ENCODE data around the gene ASB3. TPM values are rescaled to one million over a fixed set of nuclear protein-coding genes. Genes with fewer than 3 reads are reported as not detected.

Gene ASB3
- polyA plus RNA-seq, 1 donor (not counting 4 experiments of a cell fraction or from before 2014, with no cell fraction given): 16.6 TPM

GRCh38 chr2:53729143-53729762 lies 57.5 kb downstream of the ASB3 start:
- FAIRE-seq: no peak
- dilution Hi-C loops (cut with MboI; ENCODE audit: extremely low pct_ligation_motif_present, low sequenced_read_pairs): no loop called here

GRCh38 chr2:53727921-53728320 lies 58.8 kb downstream of the ASB3 start:
- H3K9ac ChIP-seq (ENCODE audit: control insufficient read depth, extremely low read depth, insufficient read depth, low read length): no peak overlapping the region
- H2AFZ ChIP-seq (ENCODE audit: control insufficient read depth, low read length): no peak overlapping the region
- H3K36me3 ChIP-seq (ENCODE audit: control insufficient read depth in 2 of 2, extremely low read depth in 1 of 2, insufficient read depth in 2 of 2, low read length in 2 of 2): no peaks in the 10 kb centered on the region
- no peak for FAIRE-seq
- H3K4me1 ChIP-seq (ENCODE audit: control insufficient read depth, extremely low read depth, insufficient read depth, low read length): no peaks in the 10 kb centered on the region
- no peaks in the 10 kb centered on the region for H3K9me3 ChIP-seq (ENCODE audit: control insufficient read depth, low read depth, low read length)
- dilution Hi-C loops (cut with MboI; ENCODE audit: extremely low pct_ligation_motif_present, low sequenced_read_pairs): no loop called here
- no peak for DNase-seq (ENCODE audit: low read depth, low spot score)
- H3K4me2 ChIP-seq (ENCODE audit: control insufficient read depth, extremely low read depth, insufficient read depth, low read depth, low read length): no peak overlapping the region
- H3K79me2 ChIP-seq (ENCODE audit: control insufficient read depth, insufficient read depth, low read length): no peaks in the 10 kb centered on the region
- no peaks in the 10 kb centered on the region for H4K20me1 ChIP-seq (ENCODE audit: control insufficient read depth, extremely low read depth, insufficient read depth, low read length)
- no peak overlapping the region for H3K4me3 ChIP-seq (ENCODE audit: control insufficient read depth in 2 of 3, extremely low read depth in 1 of 3, insufficient read depth in 2 of 3, low read depth in 1 of 3, low read length in 3 of 3)
- H3K27ac ChIP-seq (ENCODE audit: control insufficient read depth, insufficient read depth, low read length): no peak overlapping the region
- H3K9me1 ChIP-seq (ENCODE audit: control insufficient read depth, extremely low read depth, insufficient read depth, low read length): no peaks in the 10 kb centered on the region
- no peak for TF ChIP-seq CTCF (optimal IDR thresholded peaks at IDR 0.05 in 1 of 3, IDR thresholded peaks at IDR 0.05 in 1 of 3, conservative IDR thresholded peaks at IDR 0.05 in 1 of 3; ENCODE audit: extremely low read depth in 1 of 3, insufficient read depth in 2 of 3, low read length in 3 of 3)
- no peaks in the 10 kb centered on the region for H3K27me3 ChIP-seq (ENCODE audit: control insufficient read depth, extremely low read depth, insufficient read depth, low read length)

More at GRCh38 chr2:53729143-53729762, 57.5 kb downstream of the ASB3 start:
- no peak overlapping the region for H3K4me3 ChIP-seq (ENCODE audit: control insufficient read depth in 2 of 3, extremely low read depth in 1 of 3, insufficient read depth in 2 of 3, low read depth in 1 of 3, low read length in 3 of 3)
- H3K79me2 ChIP-seq (ENCODE audit: control insufficient read depth, insufficient read depth, low read length): no peaks in the 10 kb centered on the region
- TF ChIP-seq EZH2 (IDR thresholded peaks at IDR 0.05; ENCODE audit: low read length) (no peak), CTCF (optimal IDR thresholded peaks at IDR 0.05 in 1 of 3, IDR thresholded peaks at IDR 0.05 in 1 of 3, conservative IDR thresholded peaks at IDR 0.05 in 1 of 3; ENCODE audit: extremely low read depth in 1 of 3, insufficient read depth in 2 of 3, low read length in 3 of 3) (no peak)
- H3K4me2 ChIP-seq (ENCODE audit: control insufficient read depth, extremely low read depth, insufficient read depth, low read depth, low read length): no peak overlapping the region
- DNase-seq (ENCODE audit: low read depth, low spot score): no peak
- H3K9ac ChIP-seq (ENCODE audit: control insufficient read depth, extremely low read depth, insufficient read depth, low read length): no peak overlapping the region
- no peaks in the 10 kb centered on the region for H3K4me1 ChIP-seq (ENCODE audit: control insufficient read depth, extremely low read depth, insufficient read depth, low read length)
- H3K27me3 ChIP-seq (ENCODE audit: control insufficient read depth, extremely low read depth, insufficient read depth, low read length): no peaks in the 10 kb centered on the region
- no peaks in the 10 kb centered on the region for H3K9me3 ChIP-seq (ENCODE audit: control insufficient read depth, low read depth, low read length)
- H3K36me3 ChIP-seq (ENCODE audit: control insufficient read depth in 2 of 2, extremely low read depth in 1 of 2, insufficient read depth in 2 of 2, low read length in 2 of 2): no peaks in the 10 kb centered on the region
- no peaks in the 10 kb centered on the region for H4K20me1 ChIP-seq (ENCODE audit: control insufficient read depth, extremely low read depth, insufficient read depth, low read length)
- no peak overlapping the region for H2AFZ ChIP-seq (ENCODE audit: control insufficient read depth, low read length)
- H3K9me1 ChIP-seq (ENCODE audit: control insufficient read depth, extremely low read depth, insufficient read depth, low read length): no peaks in the 10 kb centered on the region
- H3K27ac ChIP-seq (ENCODE audit: control insufficient read depth, insufficient read depth, low read length): no peak overlapping the region

All from keratinocyte (primary cell).